HCT116 (cell line): ENCODE data around the gene HIVEP3. TPM values are rescaled to one million over a fixed set of nuclear protein-coding genes. Genes with fewer than 3 reads are reported as not detected.

Experiments used
- ATAC-seq: fragments of 200-7000 bp; cut with Tn5 transposase; 2 replicates; pipeline ENCODE4 v1.9.1; 2020; ENCODE audit warnings: mild to moderate bottlenecking, moderate library complexity
- BruUV-seq: library from RNA; stranded (reverse); fragments of 400-500 nt; replicated peaks from 2 replicates; lab custom pipeline; 2021; lab: Mats Ljungman, UMichigan
- CTCF ChIA-PET: fragments of 300-600 bp; sonication (Branson Sonifier 250); formaldehyde crosslinking; loops from one replicate; lab custom pipeline; 2021; ENCODE audit warnings: antibody characterized with exemption; lab: Charles Lee
- POLR2A ChIA-PET: fragments of 300-600, 350-600 bp; sonication (Branson Sonifier 250); formaldehyde crosslinking; loops from one replicate; lab custom pipeline; 2021; ENCODE audit warnings: antibody characterized with exemption; lab: Charles Lee
- RAD21 ChIA-PET, 2 experiments: fragments of 300-600 bp; sonication (Branson Sonifier 250); formaldehyde crosslinking; loops; one replicate each; lab custom pipeline; 2023; ENCODE audit warnings: low total read pairs in 2 of 2; ENCODE audit not compliant: uncharacterized antibody in 2 of 2, unreplicated experiment in 2 of 2, low non-redundant PET in 1 of 2; lab: Charles Lee
- DNase-seq: peaks from one replicate; pipeline ENCODE4 v3.0.0-alpha.2; 2010; ENCODE audit warnings: low read depth, low spot score
- H2AFZ ChIP-seq: fragments of 200-600 bp; shearing (Covaris generic), sonication (generic); 2 replicates; pipeline ENCODE4 v1.6.1; 2017; ENCODE audit warnings: low read depth, mixed run types, mixed read lengths, antibody characterized with exemption, low read length; ENCODE audit not compliant: poor library complexity, severe bottlenecking
- H3K27ac ChIP-seq: 2 replicates; pipeline ENCODE4 v1.5.1; 2012; ENCODE audit warnings: low read depth, low read length
- H3K27me3 ChIP-seq: fragments of 200-600 bp; sonication (generic); 2 replicates; pipeline ENCODE4 v1.6.1; 2016; ENCODE audit warnings: mixed run types, low read length, mixed read lengths; ENCODE audit not compliant: insufficient read depth
- H3K36me3 ChIP-seq, 2 experiments: fragments of 200-500 bp in 1 of 2; fragments of 200-600 bp in 1 of 2; sonication (Bioruptor generic) in 1 of 2; sonication (generic) in 1 of 2; 2 replicates each; pipeline versions ENCODE4 v1.5.1 to v1.6.1; 2014 to 2016; ENCODE audit warnings: low read length in 2 of 2, inconsistent platforms in 1 of 2, mixed read lengths in 1 of 2, mixed run types in 1 of 2; ENCODE audit not compliant: insufficient read depth in 2 of 2, control insufficient read depth in 1 of 2
- H3K4me1 ChIP-seq, 2 experiments: fragments of 200-600 bp in 1 of 2; sonication (generic) in 1 of 2; 2 replicates each; pipeline versions ENCODE4 v1.5.1 to v1.6.1; 2012 to 2017; ENCODE audit warnings: low read length in 2 of 2, inconsistent platforms in 1 of 2, mild to moderate bottlenecking in 1 of 2, mixed read lengths in 1 of 2, mixed run types in 1 of 2, moderate library complexity in 1 of 2; ENCODE audit not compliant: insufficient read depth in 2 of 2, control insufficient read depth in 1 of 2
- H3K4me2 ChIP-seq: fragments of 200-600 bp; sonication (generic); 2 replicates; pipeline ENCODE4 v1.6.1; 2017; ENCODE audit warnings: mixed run types, low read length, mixed read lengths
- H3K4me3 ChIP-seq, 2 experiments: fragments of 200-600 bp in 1 of 2; sonication (generic) in 1 of 2; replicated peaks in 1 of 2; 2 replicates each; pipeline ENCODE4 v1.5.1; 2011 to 2016; ENCODE audit warnings: low read length in 2 of 2, control low read depth in 1 of 2, low read depth in 1 of 2, mild to moderate bottlenecking in 1 of 2, mixed read lengths in 1 of 2, mixed run types in 1 of 2
- H3K79me2 ChIP-seq: fragments of 200-600 bp; sonication (generic); 2 replicates; pipeline ENCODE4 v1.6.1; 2017; ENCODE audit warnings: mild to moderate bottlenecking, mixed run types, low read length, moderate library complexity, mixed read lengths; ENCODE audit not compliant: insufficient read depth
- H3K9ac ChIP-seq: fragments of 200-600 bp; sonication (generic); 2 replicates; pipeline ENCODE4 v1.6.1; 2016; ENCODE audit warnings: low read length, mixed read lengths
- H3K9me2 ChIP-seq: fragments of 200-600 bp; sonication (generic), shearing (Covaris generic); 2 replicates; pipeline ENCODE4 v1.6.1; 2017; ENCODE audit warnings: mixed run types, mild to moderate bottlenecking, moderate library complexity; ENCODE audit not compliant: insufficient read depth
- H3K9me3 ChIP-seq, 2 experiments: fragments of 200-500 bp in 1 of 2; fragments of 200-600 bp in 1 of 2; sonication (Bioruptor generic) in 1 of 2; sonication (generic) in 1 of 2; 2 replicates each; pipeline ENCODE4 v1.6.1; 2014 to 2017; ENCODE audit warnings: low read length in 2 of 2, mixed read lengths in 2 of 2, inconsistent platforms in 1 of 2, low read depth in 1 of 2, mild to moderate bottlenecking in 1 of 2, mixed run types in 1 of 2, moderate library complexity in 1 of 2; ENCODE audit not compliant: control insufficient read depth in 1 of 2, insufficient read depth in 1 of 2
- H4K20me1 ChIP-seq: fragments of 200-600 bp; sonication (generic), shearing (Covaris generic); 2 replicates; pipeline ENCODE4 v1.6.1; 2017; ENCODE audit warnings: mixed run types, mild to moderate bottlenecking, moderate library complexity; ENCODE audit not compliant: insufficient read depth
- ATF3 ChIP-seq: IDR thresholded peaks from 2 replicates; pipeline ENCODE4 v1.6.1; 2012
- CBX3 ChIP-seq: IDR thresholded peaks from 2 replicates; pipeline ENCODE4 v1.6.1; 2012; ENCODE audit warnings: low read depth
- EGR1 ChIP-seq: IDR thresholded peaks from 2 replicates; pipeline ENCODE4 v1.6.1; 2012; ENCODE audit warnings: low read depth
- FOSL1 ChIP-seq: IDR thresholded peaks from 2 replicates; pipeline ENCODE4 v1.6.1; 2012; ENCODE audit warnings: low read depth
- POLR2A ChIP-seq: IDR thresholded peaks from 2 replicates; pipeline ENCODE4 v1.7.0; 2011; ENCODE audit warnings: borderline replicate concordance; ENCODE audit not compliant: insufficient read depth, insufficient read length; ENCODE audit errors: extremely low read depth
- POLR2AphosphoS5 ChIP-seq: IDR thresholded peaks from 2 replicates; pipeline ENCODE4 v1.6.1; 2011; ENCODE audit warnings: mild to moderate bottlenecking, low read depth, low read length, moderate library complexity
- REST ChIP-seq: IDR thresholded peaks from 2 replicates; pipeline ENCODE4 v1.6.1; 2012; ENCODE audit warnings: low read depth
- SP1 ChIP-seq: IDR thresholded peaks from 2 replicates; pipeline ENCODE4 v1.6.1; 2012; ENCODE audit warnings: low read depth
- SRF ChIP-seq: IDR thresholded peaks from 2 replicates; pipeline ENCODE4 v1.6.1; 2012; ENCODE audit warnings: low read depth
- TCF7L2 ChIP-seq: IDR thresholded peaks from 2 replicates; pipeline ENCODE4 v1.7.0; 2011; ENCODE audit warnings: borderline replicate concordance, inconsistent platforms; ENCODE audit not compliant: insufficient read depth, insufficient read length; ENCODE audit errors: extremely low read depth
- ZBTB33 ChIP-seq: IDR thresholded peaks from 2 replicates; pipeline ENCODE4 v1.6.1; 2011; ENCODE audit warnings: mild to moderate bottlenecking, low read length, moderate library complexity; ENCODE audit not compliant: insufficient replicate concordance; ENCODE audit errors: extremely low read depth
- intact Hi-C: fragments of 100-400 bp; cut with micrococcal nuclease; formaldehyde crosslinking; loops from 2 replicates; pipeline ENCODE4 v1.10.0; 2022
- total RNA-seq: library from RNA; stranded (reverse); gene quantifications from one replicate; pipeline ENCODE4 v1.2.1, GENCODE V29; 2021; ENCODE audit not compliant: unreplicated experiment

Gene HIVEP3
- total RNA-seq, 1 experiment from 2014 or later, result 7.1 TPM

GRCh38 chr1:41613689-41614574 is 304.8 kb downstream of the HIVEP3 start:
- RAD21 ChIA-PET, result no interaction called here
- H3K9me3 ChIP-seq, result no peaks in the 10 kb centered on the region
- H3K4me1 ChIP-seq, result no peaks in the 10 kb centered on the region
- TF ChIP-seq CBX3, result no peak
- no peak for TF ChIP-seq ATF3
- no peak for TF ChIP-seq POLR2A
- TF ChIP-seq EGR1, result no peak
- TF ChIP-seq ZBTB33, result no peak
- no peak for TF ChIP-seq POLR2AphosphoS5
- TF ChIP-seq SRF, result no peak
- no peak for TF ChIP-seq FOSL1
- TF ChIP-seq SP1, result no peak
- TF ChIP-seq REST, result no peak
- TF ChIP-seq TCF7L2, result no peak
- ATAC-seq, result no peak
- POLR2A ChIA-PET, result no interaction called here
- CTCF ChIA-PET, result no interaction called here
- H3K4me2 ChIP-seq, result no peak overlapping the region
- H3K9ac ChIP-seq, result no peak overlapping the region
- DNase-seq, result no peak
- intact Hi-C loops, result no loop called here
- H3K4me3 ChIP-seq, result no peak overlapping the region
- no peak overlapping the region for H2AFZ ChIP-seq
- H3K9me2 ChIP-seq, result no peaks in the 10 kb centered on the region
- H3K79me2 ChIP-seq, result no peaks in the 10 kb centered on the region
- no peaks in the 10 kb centered on the region for H4K20me1 ChIP-seq
- H3K36me3 ChIP-seq, result no peaks in the 10 kb centered on the region
- no peaks in the 10 kb centered on the region for H3K27me3 ChIP-seq
- no peak overlapping the region for H3K27ac ChIP-seq
- BruUV-seq, result no TSS peak
